Neural cell (in vitro differentiated cells): ENCODE data around the gene CTXND1. TPM values are rescaled to one million over a fixed set of nuclear protein-coding genes. Genes with fewer than 3 reads are reported as not detected.

ENCODE experiments used
- H2AFZ ChIP-seq: fragments of 200-600, 300-800 bp; sonication (generic), shearing (Covaris generic); 2 replicates; pipeline ENCODE4 v1.6.0; 2014; ENCODE audit warnings: low read depth, mild to moderate bottlenecking, antibody characterized with exemption, low read length, moderate library complexity
- H3F3A ChIP-seq: fragments of 200-600 bp; shearing (Covaris generic); 2 replicates; pipeline ENCODE4 v1.6.1; 2016; ENCODE audit warnings: mild to moderate bottlenecking, moderate library complexity, mixed read lengths, antibody characterized with exemption, low read length; ENCODE audit not compliant: insufficient read depth, poor library complexity, severe bottlenecking
- H3K27ac ChIP-seq: fragments of 200-600, 300-800 bp; sonication (generic), shearing (Covaris generic); 2 replicates; pipeline ENCODE4 v1.5.1; 2014; ENCODE audit warnings: mild to moderate bottlenecking, low read length, moderate library complexity
- H3K27me3 ChIP-seq: fragments of 300-800, 200-600 bp; sonication (generic), shearing (Covaris generic); 2 replicates; pipeline ENCODE4 v1.6.0; 2014; ENCODE audit warnings: mild to moderate bottlenecking, low read depth, low read length, moderate library complexity; ENCODE audit not compliant: insufficient read depth
- H3K36me3 ChIP-seq: fragments of 300-800, 200-600 bp; sonication (generic), shearing (Covaris generic); 2 replicates; pipeline ENCODE4 v1.5.1; 2014; ENCODE audit warnings: mild to moderate bottlenecking, antibody characterized with exemption, low read length, moderate library complexity; ENCODE audit not compliant: insufficient read depth
- H3K4me2 ChIP-seq: fragments of 300-800, 200-600 bp; sonication (generic), shearing (Covaris generic); 2 replicates; pipeline ENCODE4 v1.6.0; 2014; ENCODE audit warnings: mild to moderate bottlenecking, low read length
- H3K4me3 ChIP-seq: fragments of 300-800, 200-600 bp; sonication (generic), shearing (Covaris generic); 2 replicates; pipeline ENCODE4 v1.5.1; 2014; ENCODE audit warnings: mild to moderate bottlenecking, low read length, moderate library complexity
- H3K79me2 ChIP-seq: fragments of 200-600 bp; shearing (Covaris generic); replicated peaks from 2 replicates; pipeline ENCODE4 v1.6.0; 2014; ENCODE audit warnings: mild to moderate bottlenecking, low read length, moderate library complexity; ENCODE audit not compliant: insufficient read depth
- H3K9ac ChIP-seq: fragments of 300-800, 200-600 bp; sonication (generic), shearing (Covaris generic); 2 replicates; pipeline ENCODE4 v1.6.1; 2016; ENCODE audit warnings: mild to moderate bottlenecking, low read length, mixed read lengths
- H3K9me2 ChIP-seq: fragments of 200-600 bp; shearing (Covaris generic); 2 replicates; pipeline ENCODE4 v1.6.1; 2016; ENCODE audit warnings: mild to moderate bottlenecking, low read length, mixed read lengths; ENCODE audit not compliant: insufficient read depth
- H3K9me3 ChIP-seq: fragments of 200-600, 300-800 bp; sonication (generic), shearing (Covaris generic); 2 replicates; pipeline ENCODE4 v1.6.1; 2016; ENCODE audit warnings: mild to moderate bottlenecking, mixed run types, low read length, moderate library complexity, mixed read lengths
- H4K20me1 ChIP-seq: fragments of 200-600 bp; shearing (Covaris generic); 2 replicates; pipeline ENCODE4 v1.6.1; 2016; ENCODE audit warnings: mild to moderate bottlenecking, mixed run types; ENCODE audit not compliant: insufficient read depth
- CTCF ChIP-seq: fragments of 450-650 bp; IDR thresholded peaks from 2 replicates; pipeline ENCODE4 v1.5.1; 2014; ENCODE audit warnings: antibody characterized with exemption, mild to moderate bottlenecking, moderate library complexity; ENCODE audit not compliant: poor library complexity, severe bottlenecking
- EP300 ChIP-seq: fragments of 450-650 bp; conservative IDR thresholded peaks from 2 replicates; pipeline ENCODE4 v1.6.1; 2014; ENCODE audit warnings: antibody characterized with exemption, mild to moderate bottlenecking, moderate library complexity; ENCODE audit not compliant: poor library complexity, severe bottlenecking
- EZH2 ChIP-seq: fragments of 200-600, 300-800 bp; shearing (Covaris generic), sonication (generic); IDR thresholded peaks from 2 replicates; pipeline ENCODE4 v1.6.1; 2014; ENCODE audit warnings: antibody characterized with exemption, low read length, borderline replicate concordance, mild to moderate bottlenecking; ENCODE audit not compliant: insufficient read depth, poor library complexity, severe bottlenecking
- MXI1 ChIP-seq: fragments of 450-650 bp; conservative IDR thresholded peaks from 2 replicates; pipeline ENCODE4 v1.6.1; 2014; ENCODE audit warnings: antibody characterized with exemption, mild to moderate bottlenecking; ENCODE audit not compliant: poor library complexity, severe bottlenecking
- POLR2AphosphoS5 ChIP-seq: IDR thresholded peaks from 2 replicates; pipeline ENCODE4 v1.6.1; 2012
- RAD21 ChIP-seq: fragments of 450-650 bp; conservative IDR thresholded peaks from 2 replicates; pipeline ENCODE4 v1.6.1; 2014; ENCODE audit warnings: antibody characterized with exemption, mild to moderate bottlenecking, moderate library complexity
- REST ChIP-seq: IDR thresholded peaks from 2 replicates; pipeline ENCODE4 v1.6.1; 2012; ENCODE audit warnings: borderline replicate concordance
- SMC3 ChIP-seq: fragments of 450-650 bp; conservative IDR thresholded peaks from 2 replicates; pipeline ENCODE4 v1.6.1; 2014; ENCODE audit warnings: antibody characterized with exemption, mild to moderate bottlenecking, moderate library complexity; ENCODE audit not compliant: poor library complexity
- TAF1 ChIP-seq: IDR thresholded peaks from 2 replicates; pipeline ENCODE4 v1.6.1; 2012; ENCODE audit warnings: low read depth
- polyA plus RNA-seq: library from polyadenylated mRNA; depleted of rRNA; stranded (reverse); fragments of >200 nt; gene quantifications from 2 replicates; pipeline ENCODE4 v1.2.3, GENCODE V29; 2014

CTXND1 gene
- polyA plus RNA-seq, 1 donor from 2014 or later: not detected

- TF ChIP-seq MXI1: no peak
- no peak for TF ChIP-seq RAD21
- TF ChIP-seq TAF1: no peak
These were observed 20.6 kb downstream of the CTXND1 start (continued) for GRCh38 chr15:80231371-80231770.

GRCh38 chr15:80228959-80229610, 22.9 kb downstream of the CTXND1 start:
- Histone ChIP-seq H3K36me3 (no peaks in the 10 kb centered on the region), H3K9ac (no peak overlapping the region), H3F3A (no peaks in the 10 kb centered on the region), H3K79me2 (no peaks in the 10 kb centered on the region), H3K4me3 (no peak overlapping the region), H3K9me3 (no peaks in the 10 kb centered on the region), H3K4me2 (no peak overlapping the region), H3K9me2 (no peaks in the 10 kb centered on the region), H3K27me3 (no peaks in the 10 kb centered on the region), H2AFZ (no peak overlapping the region), H4K20me1 (no peaks in the 10 kb centered on the region), H3K27ac (no peak overlapping the region)
- TF ChIP-seq SMC3 (no peak), RAD21 (no peak), MXI1 (no peak), POLR2AphosphoS5 (no peak), EZH2 (no peak), CTCF (no peak), EP300 (no peak), REST (no peak), TAF1 (no peak)

- Histone ChIP-seq H3K4me2 (no peak overlapping the region), H3K9me3 (no peaks in the 10 kb centered on the region), H3K36me3 (no peaks in the 10 kb centered on the region), H2AFZ (no peak overlapping the region), H3K9me2 (no peaks in the 10 kb centered on the region), H3K27ac (no peak overlapping the region), H3K79me2 (no peaks in the 10 kb centered on the region), H3K4me3 (no peak overlapping the region), H3K9ac (no peak overlapping the region), H3F3A (no peaks in the 10 kb centered on the region), H4K20me1 (no peaks in the 10 kb centered on the region), H3K27me3 (no peaks in the 10 kb centered on the region)
- TF ChIP-seq REST (no peak), SMC3 (no peak), POLR2AphosphoS5 (no peak), TAF1 (no peak), CTCF (no peak)
These were observed 32.1 kb downstream of the CTXND1 start for GRCh38 chr15:80219955-80220354.
